Kidney glomerular epithelial cell (primary cell): Measurements from ENCODE around the gene KRT13.
A peak's percentile ranks its signal among the peaks of the same experiment; 100 is the strongest.
"Not testable (repeated sequence)": the region's sequence is repeated elsewhere in the genome, so short reads cannot be mapped to it uniquely, and the experiment has no call there.

Experiments
- DNase-seq: peaks from one replicate; lab custom pipeline; 2025; lab: John Stamatoyannopoulos, UW

Gene KRT13

DNA sequence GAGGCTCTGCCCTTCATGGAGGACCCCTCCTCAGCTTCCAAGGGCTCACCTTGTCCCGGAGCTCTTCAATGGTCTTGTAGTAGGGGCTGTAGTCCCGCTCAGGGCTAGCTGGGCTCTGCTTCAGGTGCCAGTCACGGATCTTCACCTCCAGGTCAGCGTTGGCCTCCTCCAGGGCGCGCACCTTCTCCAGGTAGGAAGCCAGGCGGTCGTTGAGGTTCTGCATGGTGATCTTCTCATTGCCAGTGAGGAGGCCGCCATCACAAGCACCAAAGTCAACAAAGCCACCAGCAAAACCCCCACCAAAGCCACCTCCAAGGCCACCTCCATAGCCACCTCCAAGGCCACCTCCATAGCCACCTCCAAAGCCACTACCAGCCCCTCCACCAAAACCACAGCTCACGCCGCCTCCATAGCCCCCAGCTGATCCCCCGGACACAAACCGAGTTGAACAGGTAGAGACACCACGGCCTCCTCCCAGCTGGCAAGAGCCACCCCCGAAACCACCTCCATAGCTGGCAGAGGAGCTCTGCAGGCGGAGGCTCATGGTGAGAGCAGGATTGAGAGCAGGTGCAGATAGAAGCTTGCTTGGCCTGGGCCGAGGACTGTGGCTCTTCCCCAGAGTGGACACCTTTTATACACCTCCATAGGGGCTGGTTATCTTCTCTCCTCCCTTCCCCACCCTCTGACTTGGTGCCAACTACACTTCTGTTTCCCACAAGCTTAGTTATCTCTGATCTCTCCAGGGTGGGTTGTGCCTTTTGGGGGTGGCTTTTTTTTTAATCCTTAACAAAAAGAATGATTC is at the start of gene KRT13:
KRT13 (minus strand) TSS at position 606 of the 802 bp plus-strand sequence; CDS start at position 544, 62 bp downstream.
- no peak for DNase-seq

DNA sequence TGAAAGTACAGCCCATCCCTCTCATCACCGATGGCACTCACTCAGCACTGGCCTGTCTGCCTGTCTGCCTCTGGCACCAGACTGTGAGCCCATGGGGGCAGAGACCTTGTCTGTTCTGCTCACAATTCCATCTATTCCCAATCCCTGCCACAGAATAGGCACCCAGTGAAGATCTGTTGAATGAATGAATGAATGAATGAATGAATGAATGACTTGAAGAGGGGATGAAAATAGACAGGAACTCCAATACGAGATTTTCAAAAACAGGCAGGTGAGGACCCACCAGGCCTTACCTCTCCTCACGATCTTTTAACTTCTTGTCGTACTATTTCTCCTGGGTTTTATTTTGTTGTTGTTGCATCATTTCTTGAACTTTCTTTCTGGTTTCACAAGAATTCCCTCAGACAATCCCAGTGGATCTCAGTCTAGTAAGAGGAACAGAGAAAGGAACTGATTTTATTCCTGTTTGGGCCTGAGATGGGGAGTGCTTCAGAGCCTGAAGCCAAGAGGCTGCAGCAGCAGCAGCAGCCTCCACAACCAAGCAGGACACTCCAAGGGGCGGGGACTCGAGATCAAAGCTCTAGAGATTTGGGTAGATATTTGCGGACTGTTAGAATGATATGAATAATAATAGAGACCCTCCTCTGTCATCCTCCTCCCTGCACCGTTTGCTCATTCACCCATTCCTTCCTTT is 48.7 kb upstream of the KRT13 start:
- DNase-seq: no peak

DNA sequence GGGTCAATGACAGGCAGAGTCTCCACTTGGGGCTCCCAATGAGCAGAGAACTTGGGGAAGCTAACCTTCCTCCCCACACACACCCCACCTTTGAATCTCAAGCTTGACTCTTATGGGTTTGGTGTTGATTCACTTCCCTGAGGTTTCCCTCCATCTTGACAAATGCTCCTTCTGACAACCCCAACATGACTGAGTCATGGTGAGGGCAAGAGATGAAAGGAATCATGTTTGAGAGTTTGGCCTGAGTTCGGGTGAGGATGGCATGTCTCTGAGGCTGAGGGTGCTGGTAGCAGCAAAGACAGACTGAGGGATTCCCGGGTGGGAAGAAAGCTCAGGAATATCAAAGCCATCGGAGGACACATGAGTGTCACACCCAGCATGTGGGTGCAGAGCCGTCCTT is 47.8 kb upstream of the KRT13 start:
- no peak for DNase-seq

DNA sequence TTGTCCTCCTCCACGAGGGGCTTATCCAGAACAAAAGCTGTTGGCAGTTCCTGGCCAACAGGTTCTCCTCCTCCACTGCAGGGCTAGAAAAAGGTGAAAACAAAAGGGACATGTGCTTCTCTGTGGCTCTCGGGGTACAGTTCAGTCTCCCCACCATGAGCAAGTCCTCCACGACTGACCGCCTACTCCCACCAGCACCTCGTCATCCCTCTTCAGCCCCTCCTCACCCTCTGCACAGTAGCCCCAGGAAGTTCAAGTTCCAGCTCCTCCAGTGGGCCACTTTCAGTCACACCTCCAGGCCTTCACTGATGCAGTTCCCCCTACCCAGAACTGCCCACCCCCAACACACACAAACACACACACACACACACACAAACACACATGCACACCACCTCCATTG is 47.0 kb upstream of the KRT13 start:
- no peak for DNase-seq

DNA sequence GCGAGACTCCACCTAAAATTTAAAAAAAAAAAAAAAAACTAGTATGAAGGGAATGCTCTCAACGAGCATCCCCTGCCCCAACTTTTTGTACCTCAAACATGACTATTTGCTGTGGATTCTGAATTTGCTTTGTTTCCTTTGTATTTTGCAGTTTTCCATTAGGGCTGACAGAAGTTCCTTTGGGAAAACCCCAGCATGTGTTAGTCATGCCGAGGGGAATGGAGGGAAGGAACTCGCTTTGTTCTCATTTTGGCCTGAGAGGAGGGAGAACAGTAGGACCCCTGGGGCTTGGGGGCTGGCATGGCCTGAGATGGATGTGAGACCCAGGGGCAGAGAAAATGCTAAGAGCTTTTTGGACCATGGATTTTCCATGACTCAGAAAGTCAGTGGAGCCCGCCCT is 46.0 kb upstream of the KRT13 start:
- DNase-seq: no peak

DNA sequence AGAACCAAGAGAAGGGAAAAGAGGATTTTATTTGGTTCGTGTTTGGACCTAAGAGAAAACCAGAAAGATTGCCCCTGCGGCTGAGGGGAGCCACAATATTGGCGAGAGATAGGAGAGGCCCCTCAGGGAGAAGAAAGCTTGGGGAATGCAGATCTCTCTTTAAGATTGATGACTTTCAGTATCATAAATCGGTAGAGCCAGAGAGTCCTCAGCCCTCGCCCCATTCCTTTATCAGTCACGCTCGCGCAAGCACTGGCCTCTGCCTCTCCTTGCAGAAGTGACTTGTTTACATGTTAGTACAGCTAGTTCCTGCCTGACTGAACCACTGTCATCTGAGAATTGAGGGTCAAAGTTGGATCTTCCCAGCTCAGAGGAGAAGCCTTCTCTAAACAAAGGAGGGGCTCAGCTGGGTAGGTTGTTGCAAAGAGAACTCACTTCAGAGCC is 44.2 kb upstream of the KRT13 start:
- no peak for DNase-seq

DNA sequence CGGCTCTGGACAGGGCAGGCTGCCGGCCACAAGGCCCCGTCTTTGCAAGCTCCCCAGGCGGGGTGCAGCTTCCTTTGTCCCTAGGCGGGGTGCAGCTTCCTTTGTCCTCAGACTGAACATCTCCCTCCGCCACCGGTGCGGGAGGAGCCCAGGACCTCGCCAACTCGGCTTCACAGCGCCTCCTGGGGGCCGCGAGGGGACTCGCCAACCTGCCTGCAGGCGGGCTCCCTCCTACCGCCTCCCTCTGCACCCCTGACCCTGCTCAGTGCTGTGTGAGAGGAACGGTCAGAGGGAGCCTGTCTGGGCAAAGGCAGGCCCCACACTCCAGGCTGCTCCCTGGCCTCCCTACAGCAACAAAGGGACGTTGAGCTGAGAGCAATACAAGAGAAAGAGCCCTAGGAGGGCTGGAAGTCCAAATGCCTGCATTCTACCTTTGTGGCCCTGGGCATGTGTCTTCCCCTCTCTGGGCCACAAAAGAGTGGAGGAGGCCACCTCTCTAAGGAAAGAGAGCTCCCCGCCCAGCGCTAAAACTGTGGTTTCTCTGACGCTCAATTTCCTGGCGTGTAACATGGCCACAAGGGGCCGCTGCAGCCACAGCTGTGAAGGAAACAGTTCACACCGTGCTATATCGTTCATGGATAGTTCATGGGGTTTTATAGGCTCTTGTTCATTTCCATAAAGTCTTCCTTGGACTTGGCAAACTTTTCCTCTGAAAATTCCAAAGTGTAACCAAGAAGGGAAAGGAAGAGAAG is 43.6 kb upstream of the KRT13 start:
- DNase-seq: peak; percentile 88

DNA sequence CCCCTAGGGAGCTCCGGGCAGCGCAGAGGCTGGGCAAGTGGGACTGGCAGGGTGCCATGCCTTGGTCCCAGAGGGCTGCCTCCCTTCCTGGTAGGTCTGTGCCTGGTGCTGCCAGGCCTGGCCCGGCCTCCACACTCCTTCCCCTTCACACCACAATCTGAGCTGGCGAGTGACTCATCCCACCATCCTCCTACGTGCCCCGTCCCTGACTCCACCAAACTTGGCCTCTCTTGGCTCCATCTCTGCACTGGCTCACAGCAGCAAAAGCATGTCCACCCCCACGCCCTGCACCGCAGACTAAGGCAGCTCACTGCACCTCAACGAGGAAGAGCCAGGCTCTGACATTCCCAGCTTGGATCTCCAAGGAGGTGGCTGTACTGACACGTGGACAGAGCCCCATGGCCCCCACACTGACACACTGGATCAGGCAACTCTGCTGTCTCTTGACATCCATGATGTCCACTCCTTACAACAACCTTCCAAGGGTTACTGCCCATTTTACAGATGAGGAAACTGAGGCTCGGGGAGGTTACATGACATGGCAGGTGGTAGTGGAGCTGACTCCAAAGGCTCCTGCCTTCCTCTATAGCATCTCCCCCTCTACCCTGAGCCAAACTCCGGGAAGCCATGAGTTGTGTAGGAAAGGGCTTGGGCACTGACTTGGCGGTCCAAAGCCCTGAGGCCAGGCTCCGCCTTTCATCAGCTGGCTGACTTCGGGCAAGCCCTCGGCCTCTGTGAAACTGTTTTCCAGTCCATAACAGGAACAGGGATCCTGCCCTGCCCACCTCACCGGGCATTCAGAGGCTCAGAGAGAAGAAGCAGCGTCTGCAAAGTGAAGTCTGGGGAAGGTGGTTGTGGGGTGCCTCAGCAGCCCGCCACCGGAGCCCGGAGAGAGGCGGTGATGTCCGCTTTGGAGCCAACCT is 42.8 kb upstream of the KRT13 start:
- peak; percentile 100 for DNase-seq

DNA sequence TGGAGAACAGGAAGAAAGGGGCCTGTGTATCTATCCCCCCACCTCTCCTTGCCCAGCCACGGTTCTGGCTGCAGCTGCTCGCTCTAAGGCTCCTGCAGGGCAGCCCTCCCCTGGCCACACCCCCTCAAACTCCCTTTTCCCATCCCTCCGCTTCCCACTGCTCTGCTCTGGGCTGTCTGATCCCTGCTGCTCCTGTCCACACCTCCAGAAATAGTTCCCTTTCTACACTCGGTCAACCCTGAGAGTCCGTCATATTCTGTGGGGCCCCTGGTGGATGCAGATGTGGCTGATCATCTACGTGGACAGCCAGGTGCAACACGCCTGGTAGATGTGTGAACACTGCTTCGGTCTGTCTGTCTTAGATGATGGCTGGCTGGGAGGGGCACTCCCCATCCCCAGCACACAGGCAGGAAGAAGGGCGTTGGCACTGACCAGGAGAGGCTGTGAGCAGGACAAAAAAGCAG is 42.0 kb upstream of the KRT13 start:
- peak; percentile 86 for DNase-seq

DNA sequence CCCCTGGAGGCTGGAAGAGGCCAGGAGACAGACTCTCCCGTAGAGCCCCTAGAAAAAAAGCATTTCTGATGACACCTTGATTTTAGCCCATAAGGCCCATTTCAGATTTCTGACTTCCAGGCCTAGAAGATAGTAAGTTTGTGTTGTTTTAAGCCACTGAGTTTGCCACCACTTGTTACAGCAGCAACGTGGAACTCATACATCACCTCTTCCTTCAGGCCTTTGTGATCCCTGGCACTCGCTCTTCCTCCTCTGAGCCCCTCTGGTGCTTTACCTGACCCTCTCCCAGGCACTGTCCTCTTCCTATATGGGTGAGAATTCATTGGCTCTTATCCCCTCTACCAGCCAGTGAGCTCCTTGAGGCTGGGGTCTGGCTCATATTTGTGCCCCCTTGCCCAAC is 41.4 kb upstream of the KRT13 start:
- DNase-seq: no peak

DNA sequence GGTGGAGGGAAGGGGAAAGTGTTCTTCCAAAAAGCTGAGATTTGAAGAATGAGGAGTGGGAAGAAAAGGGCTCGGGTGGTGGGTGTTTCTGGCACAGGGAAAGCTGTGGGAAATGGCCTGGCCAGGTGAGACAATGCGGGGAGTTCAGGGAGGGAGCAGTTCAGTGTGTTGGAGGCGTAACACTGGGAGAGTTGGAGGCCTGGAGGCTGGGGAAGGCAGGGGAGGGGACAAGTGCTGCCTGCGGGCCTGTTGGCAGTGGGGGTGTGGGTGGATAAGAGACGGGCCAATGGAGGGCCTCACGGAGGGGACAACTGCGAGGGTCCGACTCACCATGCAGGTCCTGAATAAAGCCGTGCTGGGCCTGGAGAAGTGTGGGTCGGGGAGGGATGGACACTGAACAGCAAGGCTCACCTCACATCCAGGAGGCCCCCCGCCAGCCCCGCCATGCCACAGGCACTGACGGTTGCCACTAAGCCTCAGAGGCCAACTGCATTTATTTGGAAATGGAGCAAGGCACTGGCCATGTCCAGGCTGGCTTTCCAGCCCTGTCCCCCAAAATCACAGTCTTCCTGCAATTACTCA is 40.5 kb upstream of the KRT13 start:
- no peak for DNase-seq

DNA sequence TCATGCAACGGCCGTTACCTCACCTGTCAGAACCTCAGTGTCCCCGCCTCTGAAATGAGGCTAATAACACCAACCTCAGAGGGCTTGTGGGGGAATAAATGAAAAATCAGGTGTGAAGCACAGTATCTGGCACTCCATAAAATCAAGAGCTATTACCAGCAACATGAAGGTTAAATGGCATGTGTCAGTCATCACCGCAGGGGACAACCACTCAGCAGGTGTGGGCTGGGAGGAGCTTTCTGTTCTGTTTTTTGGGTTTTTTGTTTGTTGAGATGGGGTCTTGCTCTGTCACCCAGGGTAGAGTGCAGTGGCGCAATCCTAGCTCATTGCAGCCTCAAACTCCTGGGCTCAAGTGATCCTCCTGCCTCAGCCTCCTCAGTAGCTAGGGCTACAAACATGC is 39.5 kb upstream of the KRT13 start:
- DNase-seq: no peak

DNA sequence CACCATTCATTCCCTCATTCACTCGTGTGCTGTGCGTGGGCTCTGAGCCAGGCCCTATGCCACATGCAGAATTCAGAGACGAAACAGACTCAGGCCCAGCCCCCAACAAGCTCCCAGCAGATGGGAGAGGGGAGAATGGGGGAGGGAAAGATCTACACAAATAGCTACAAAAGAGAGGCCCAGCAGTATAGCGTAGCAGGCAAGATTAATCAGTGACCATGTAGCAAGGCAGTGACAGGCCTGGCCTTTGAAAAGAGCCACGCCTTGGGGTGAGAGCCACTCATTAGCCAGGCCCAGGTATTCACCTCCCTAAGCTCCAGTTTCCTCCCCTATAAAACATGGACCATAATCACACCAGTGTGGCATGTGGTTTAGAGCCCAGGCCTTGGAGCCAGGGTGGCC is 39.1 kb upstream of the KRT13 start:
- peak; percentile 21 for DNase-seq

DNA sequence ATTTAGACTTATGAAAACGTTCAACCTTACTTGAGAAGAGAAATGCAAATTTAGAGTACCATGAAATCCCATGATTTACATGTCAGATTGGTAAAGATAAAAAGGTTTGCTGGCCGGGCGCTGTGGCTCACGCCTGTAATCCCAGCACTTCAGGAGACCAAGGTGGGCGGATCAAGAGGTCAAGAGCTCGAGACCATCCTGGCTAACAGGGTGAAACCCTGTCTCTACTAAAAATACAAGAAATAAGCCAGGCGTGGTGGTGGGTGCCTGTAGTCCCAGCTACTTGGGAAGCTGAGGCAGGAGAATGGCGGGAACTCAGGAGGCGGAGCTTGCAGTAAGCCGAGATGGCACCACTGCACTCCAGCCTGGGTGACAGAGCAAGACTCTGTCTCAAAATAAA is 37.4 kb upstream of the KRT13 start:
- not testable (repeated sequence) for DNase-seq

DNA sequence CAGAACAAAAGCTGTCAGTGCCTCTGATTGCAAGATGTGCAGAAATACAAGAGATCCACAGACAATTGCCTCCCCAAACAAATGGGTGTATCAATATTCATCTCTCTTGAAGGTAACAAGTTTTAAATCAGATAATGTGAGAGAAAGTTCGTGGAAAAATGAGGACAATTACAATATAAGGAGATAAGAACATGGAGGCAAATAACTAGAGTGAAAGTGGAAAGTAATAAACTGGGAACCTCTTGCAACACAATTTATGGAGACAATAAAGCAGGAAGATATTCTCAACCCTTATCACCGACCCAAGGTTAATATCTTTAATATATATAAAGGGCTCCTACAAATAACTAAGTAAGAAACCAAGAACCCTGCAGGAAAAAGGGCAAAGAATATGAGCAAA is 36.9 kb upstream of the KRT13 start:
- DNase-seq: no peak

DNA sequence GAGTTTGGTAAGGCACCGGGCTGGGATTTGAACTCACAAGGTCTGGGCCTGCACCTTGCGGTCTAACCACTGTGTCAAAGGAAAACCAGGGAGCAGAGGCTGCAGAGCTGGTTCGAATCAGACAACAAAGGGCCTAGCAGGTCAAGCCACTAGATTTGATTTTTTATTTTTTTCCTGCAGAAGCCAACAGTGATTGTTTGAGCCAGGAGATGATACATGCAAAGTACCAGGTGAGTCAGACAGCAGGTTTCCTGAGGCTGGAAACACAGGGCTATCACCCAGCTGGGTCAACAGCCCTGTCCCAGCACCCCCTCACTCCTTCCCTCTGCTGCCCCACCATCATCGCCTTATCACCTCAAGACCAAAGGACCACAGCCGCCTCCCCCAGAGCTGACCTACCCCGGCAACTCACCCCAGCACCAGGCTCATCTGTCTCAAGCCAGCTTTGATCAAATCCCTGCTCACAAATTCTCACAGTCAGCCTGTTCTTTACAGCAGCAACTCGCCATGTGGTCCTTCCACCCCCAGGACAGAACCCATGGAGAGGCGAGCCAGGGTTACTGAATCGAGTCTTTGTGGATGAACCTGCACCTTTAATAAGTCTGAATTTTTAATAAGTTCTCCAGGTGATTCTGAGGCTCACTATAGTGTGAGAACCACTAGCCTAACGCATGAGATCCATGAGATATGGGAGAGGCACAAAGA is 35.7 kb upstream of the KRT13 start:
- peak; percentile 41 for DNase-seq

DNA sequence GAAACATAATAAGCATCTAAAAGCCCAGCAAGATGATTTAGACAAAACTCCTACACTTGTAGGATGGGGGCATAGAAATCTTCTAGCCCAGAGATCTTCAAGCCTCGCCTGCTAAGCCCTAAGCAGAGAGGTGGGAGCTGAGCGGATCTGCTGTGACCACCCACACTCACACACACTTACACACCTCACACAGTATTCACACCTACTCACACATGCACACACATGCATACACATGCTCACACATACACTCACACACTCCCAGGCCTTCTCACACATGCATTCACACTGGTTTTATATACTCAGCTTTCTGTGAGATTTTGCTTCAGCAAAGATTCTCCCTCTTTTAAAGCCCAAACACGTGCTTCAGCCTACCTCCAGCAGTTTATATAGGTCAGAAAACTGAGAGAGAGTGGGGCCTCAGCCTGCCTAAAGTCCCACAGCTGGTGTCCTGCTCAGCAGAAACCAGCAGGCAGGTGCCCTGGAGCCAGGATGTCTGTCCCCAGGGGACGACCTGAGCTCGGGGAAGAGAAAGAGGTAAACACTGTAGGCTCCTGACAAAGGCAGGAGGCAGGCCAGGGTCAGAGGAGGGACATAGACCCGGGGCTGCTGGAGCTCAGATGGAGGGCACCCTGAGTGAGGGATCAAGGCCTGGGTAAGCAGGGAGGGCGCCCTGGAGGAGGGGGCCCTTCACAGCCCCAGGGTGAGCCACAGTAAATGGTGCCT is 34.7 kb upstream of the KRT13 start:
- DNase-seq: no peak

DNA sequence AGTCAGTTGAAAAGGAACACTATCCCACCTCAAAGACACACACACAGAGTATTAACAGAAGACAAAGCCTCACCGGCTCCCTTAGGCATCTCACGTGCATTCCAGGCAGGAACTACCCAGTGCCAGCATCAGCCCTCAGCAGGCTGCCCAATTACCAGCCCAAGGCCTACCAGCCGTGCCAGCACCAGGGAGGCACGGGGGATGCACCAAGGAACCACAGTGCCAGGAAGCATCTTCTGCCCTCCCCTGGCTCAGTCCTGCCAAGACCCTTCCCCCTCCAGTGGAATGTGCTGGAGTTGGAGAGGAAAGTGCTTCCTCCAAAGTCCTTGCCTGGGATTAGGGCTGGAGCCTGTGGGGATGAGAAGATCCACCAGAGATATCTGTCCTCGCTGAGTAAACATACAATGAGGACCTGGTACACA is 33.7 kb upstream of the KRT13 start:
- no peak for DNase-seq

DNA sequence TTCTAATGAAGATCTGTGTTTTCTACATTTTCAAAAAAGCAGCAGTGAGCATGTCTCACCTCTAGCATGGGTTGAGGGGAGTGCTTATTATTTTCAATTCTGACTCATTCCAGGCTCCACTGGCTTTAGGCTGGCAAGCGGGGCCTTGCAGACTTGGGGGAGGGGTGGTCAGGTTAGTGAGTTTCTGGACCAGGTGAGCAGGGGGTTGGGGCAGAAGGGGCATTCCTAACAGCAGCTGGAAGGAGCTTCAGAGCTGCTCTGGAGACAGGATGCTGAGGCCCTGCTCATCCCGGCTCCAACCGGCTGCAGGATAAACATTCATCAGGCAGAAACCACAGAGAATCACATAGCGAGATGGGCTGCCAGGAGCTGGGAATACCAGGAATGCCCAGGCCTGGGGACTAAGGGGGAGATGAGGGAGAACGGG is 33.2 kb upstream of the KRT13 start:
- DNase-seq: peak; percentile 97

DNA sequence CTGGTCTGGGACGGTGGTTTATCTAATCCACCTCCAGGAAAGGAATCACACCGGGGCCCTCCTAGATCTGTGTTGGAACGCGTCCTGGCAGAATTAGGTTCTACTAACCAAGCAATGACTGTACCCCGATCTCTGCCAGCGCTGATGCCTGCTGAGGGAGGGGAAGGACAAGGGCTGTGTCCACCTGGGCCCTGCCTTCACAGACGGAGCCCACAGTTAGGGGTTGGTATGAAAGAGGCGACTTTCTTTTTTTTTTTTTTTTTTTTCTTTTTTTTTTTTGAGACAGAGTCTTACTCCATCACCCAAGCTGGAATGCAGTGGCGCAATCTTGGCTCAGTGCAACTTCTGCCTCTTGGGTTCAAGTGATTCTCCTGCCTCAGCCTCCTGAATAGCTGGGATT is 32.6 kb upstream of the KRT13 start:
- no peak for DNase-seq
